ENCODE data around the gene LPP.

DNA sequence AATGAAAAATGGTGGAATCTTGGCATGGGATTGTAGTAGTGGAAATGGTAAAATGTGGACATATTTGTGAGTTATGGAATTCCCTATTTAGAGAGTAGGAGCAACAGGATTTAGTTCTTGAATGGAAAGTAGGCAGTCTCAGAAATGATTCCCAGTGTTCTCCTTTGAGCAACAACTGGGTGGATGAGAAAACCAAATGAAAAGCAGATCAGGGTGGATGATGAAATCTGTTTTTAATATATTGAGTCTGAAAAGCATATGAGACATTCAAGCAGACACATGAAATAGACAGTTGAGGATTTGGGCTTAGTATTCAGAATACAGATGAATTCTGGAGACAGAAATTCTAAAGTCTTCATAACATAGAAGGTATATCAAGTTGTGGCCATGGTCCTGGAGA is 451.3 kb downstream of the LPP start:
- no peak for TF ChIP-seq POLR2A (IDR thresholded peaks at IDR 0.05; ENCODE audit: low read length)
- no peak for TF ChIP-seq GATA1 (IDR thresholded peaks at IDR 0.05; ENCODE audit: low read depth, low read length)
